Liver (tissue), 3 donors: ENCODE results near the gene SLC38A4.

ENCODE experiments used
- FOXA1 ChIP-seq: IDR thresholded peaks from 2 replicates; pipeline ENCODE4 v1.6.1; 2016; ENCODE audit warnings: antibody characterized with exemption
- GABPA ChIP-seq, 2 donors: IDR thresholded peaks in 1 of 2; conservative IDR thresholded peaks in 1 of 2; 2 replicates each; pipeline ENCODE4 v1.6.1; 2016; ENCODE audit warnings: antibody characterized with exemption in 2 of 2, mild to moderate bottlenecking in 1 of 2, moderate library complexity in 1 of 2
- JUND ChIP-seq, 2 donors: IDR thresholded peaks; 2 replicates each; pipeline ENCODE4 v1.6.1; 2016; ENCODE audit warnings: antibody characterized with exemption in 2 of 2
- RAD21 ChIP-seq, 2 donors: IDR thresholded peaks; 2 replicates each; pipeline ENCODE4 v1.6.1; 2016; ENCODE audit warnings: antibody characterized with exemption in 2 of 2, mild to moderate bottlenecking in 2 of 2
- TAF1 ChIP-seq: conservative IDR thresholded peaks from 2 replicates; pipeline ENCODE4 v1.6.1; 2016; ENCODE audit warnings: antibody characterized with exemption, mild to moderate bottlenecking
- TF ChIP-seq, protein P1 (sequence below): fragments of 150-350 bp; IDR thresholded peaks from 2 replicates; pipeline ENCODE4 v1.5.1; 2017; ENCODE audit warnings: improper control_type of control experiment, low read depth, low read length; ENCODE audit not compliant: missing input control
- TF ChIP-seq, protein P2 (sequence below): IDR thresholded peaks from 2 replicates; pipeline ENCODE4 v1.6.1; 2016; ENCODE audit warnings: antibody characterized with exemption, mild to moderate bottlenecking
- TF ChIP-seq, protein P3 (sequence below): IDR thresholded peaks from 2 replicates; pipeline ENCODE4 v1.6.1; 2016; ENCODE audit warnings: antibody characterized with exemption
- donor health status: healthy.
- donor health status: healthy.

DNA sequence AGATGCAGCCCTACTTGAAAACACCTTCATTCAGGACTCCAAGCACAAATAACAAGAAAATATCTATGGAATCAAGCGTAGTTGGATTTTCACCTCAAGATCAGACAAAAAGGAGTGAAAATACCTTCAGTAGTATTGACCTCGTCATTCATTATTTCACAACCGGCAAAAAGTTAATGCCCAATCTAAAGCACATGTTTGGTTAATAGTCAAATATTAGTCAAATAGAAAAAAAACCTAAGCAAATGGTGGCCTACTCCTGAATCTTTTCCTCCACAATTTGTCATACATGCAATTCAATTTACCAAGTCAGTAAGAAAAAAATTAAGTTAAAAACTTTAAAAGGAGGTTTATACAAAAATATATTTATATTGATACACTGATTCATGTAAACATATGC lies 50.0 kb downstream of the SLC38A4 start:
- TF ChIP-seq, protein P1, sequence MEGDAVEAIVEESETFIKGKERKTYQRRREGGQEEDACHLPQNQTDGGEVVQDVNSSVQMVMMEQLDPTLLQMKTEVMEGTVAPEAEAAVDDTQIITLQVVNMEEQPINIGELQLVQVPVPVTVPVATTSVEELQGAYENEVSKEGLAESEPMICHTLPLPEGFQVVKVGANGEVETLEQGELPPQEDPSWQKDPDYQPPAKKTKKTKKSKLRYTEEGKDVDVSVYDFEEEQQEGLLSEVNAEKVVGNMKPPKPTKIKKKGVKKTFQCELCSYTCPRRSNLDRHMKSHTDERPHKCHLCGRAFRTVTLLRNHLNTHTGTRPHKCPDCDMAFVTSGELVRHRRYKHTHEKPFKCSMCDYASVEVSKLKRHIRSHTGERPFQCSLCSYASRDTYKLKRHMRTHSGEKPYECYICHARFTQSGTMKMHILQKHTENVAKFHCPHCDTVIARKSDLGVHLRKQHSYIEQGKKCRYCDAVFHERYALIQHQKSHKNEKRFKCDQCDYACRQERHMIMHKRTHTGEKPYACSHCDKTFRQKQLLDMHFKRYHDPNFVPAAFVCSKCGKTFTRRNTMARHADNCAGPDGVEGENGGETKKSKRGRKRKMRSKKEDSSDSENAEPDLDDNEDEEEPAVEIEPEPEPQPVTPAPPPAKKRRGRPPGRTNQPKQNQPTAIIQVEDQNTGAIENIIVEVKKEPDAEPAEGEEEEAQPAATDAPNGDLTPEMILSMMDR: no peak
- TF ChIP-seq GABPA (IDR thresholded peaks at IDR 0.05 in 1 of 2, conservative IDR thresholded peaks at IDR 0.05 in 1 of 2) (no peak), JUND (IDR thresholded peaks at IDR 0.05) (no peak), TAF1 (no peak), FOXA1 (no peak), RAD21 (IDR thresholded peaks at IDR 0.05) (peak; percentile 30)
- TF ChIP-seq, protein P2, sequence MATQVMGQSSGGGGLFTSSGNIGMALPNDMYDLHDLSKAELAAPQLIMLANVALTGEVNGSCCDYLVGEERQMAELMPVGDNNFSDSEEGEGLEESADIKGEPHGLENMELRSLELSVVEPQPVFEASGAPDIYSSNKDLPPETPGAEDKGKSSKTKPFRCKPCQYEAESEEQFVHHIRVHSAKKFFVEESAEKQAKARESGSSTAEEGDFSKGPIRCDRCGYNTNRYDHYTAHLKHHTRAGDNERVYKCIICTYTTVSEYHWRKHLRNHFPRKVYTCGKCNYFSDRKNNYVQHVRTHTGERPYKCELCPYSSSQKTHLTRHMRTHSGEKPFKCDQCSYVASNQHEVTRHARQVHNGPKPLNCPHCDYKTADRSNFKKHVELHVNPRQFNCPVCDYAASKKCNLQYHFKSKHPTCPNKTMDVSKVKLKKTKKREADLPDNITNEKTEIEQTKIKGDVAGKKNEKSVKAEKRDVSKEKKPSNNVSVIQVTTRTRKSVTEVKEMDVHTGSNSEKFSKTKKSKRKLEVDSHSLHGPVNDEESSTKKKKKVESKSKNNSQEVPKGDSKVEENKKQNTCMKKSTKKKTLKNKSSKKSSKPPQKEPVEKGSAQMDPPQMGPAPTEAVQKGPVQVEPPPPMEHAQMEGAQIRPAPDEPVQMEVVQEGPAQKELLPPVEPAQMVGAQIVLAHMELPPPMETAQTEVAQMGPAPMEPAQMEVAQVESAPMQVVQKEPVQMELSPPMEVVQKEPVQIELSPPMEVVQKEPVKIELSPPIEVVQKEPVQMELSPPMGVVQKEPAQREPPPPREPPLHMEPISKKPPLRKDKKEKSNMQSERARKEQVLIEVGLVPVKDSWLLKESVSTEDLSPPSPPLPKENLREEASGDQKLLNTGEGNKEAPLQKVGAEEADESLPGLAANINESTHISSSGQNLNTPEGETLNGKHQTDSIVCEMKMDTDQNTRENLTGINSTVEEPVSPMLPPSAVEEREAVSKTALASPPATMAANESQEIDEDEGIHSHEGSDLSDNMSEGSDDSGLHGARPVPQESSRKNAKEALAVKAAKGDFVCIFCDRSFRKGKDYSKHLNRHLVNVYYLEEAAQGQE: no peak
- TF ChIP-seq, protein P3, sequence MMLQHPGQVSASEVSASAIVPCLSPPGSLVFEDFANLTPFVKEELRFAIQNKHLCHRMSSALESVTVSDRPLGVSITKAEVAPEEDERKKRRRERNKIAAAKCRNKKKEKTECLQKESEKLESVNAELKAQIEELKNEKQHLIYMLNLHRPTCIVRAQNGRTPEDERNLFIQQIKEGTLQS: no peak
